PC-3 (cell line): ENCODE measurements around the gene TTC24. TPM values are rescaled to one million over a fixed set of nuclear protein-coding genes. Genes with fewer than 3 reads are reported as not detected.

Experiments used
- ATAC-seq: fragments of 200-7000 bp; cut with Tn5 transposase; 2 replicates; pipeline ENCODE4 v1.9.1; 2020; ENCODE audit warnings: mild to moderate bottlenecking, moderate library complexity
- BruUV-seq: library from RNA; stranded (reverse); fragments of 400-500 nt; replicated peaks from 2 replicates; lab custom pipeline; 2021; lab: Mats Ljungman, UMichigan
- CTCF ChIA-PET: fragments of 300-600 bp; sonication (Branson Sonifier 250); formaldehyde crosslinking; loops from one replicate; lab custom pipeline; 2022; ENCODE audit warnings: antibody characterized with exemption; lab: Charles Lee
- POLR2A ChIA-PET: fragments of 300-600 bp; sonication (Branson Sonifier 250); formaldehyde crosslinking; loops from one replicate; lab custom pipeline; 2022; ENCODE audit warnings: antibody characterized with exemption; ENCODE audit not compliant: unreplicated experiment; lab: Charles Lee
- DNase-seq: peaks from one replicate; pipeline ENCODE4 v3.0.0-alpha.2; 2015
- H2AFZ ChIP-seq: fragments of 300-600 bp; sonication (generic); 2 replicates; pipeline ENCODE4 v1.6.0; 2016; ENCODE audit warnings: antibody characterized with exemption, low read length
- H3F3A ChIP-seq: fragments of 300-600 bp; sonication (generic); one replicate; pipeline ENCODE4 v1.6.0; 2017; ENCODE audit warnings: antibody characterized with exemption, low read length, control low read depth, mild to moderate bottlenecking; ENCODE audit not compliant: unreplicated experiment
- H3K27ac ChIP-seq: fragments of 300-600 bp; sonication (generic); 2 replicates; pipeline ENCODE4 v1.5.1; 2016; ENCODE audit warnings: mild to moderate bottlenecking, low read length
- H3K27me3 ChIP-seq: fragments of 300-600 bp; sonication (generic); 2 replicates; pipeline ENCODE4 v1.6.1; 2016; ENCODE audit warnings: low read length, mixed read lengths
- H3K36me3 ChIP-seq: fragments of 300-600 bp; sonication (generic); 2 replicates; pipeline ENCODE4 v1.6.1; 2016; ENCODE audit warnings: low read depth, mixed run types, low read length, mixed read lengths
- H3K4me1 ChIP-seq: fragments of 300-600 bp; sonication (generic); 2 replicates; pipeline ENCODE4 v1.5.1; 2016; ENCODE audit warnings: low read length; ENCODE audit not compliant: insufficient read depth
- H3K4me2 ChIP-seq: fragments of 300-600 bp; sonication (generic); 2 replicates; pipeline ENCODE4 v1.6.0; 2016; ENCODE audit warnings: low read length
- H3K4me3 ChIP-seq: fragments of 300-600 bp; sonication (generic); 2 replicates; pipeline ENCODE4 v1.5.1; 2016; ENCODE audit warnings: mild to moderate bottlenecking, low read length, mixed read lengths
- H3K79me2 ChIP-seq: fragments of 300-600 bp; sonication (generic); 2 replicates; pipeline ENCODE4 v1.6.1; 2017; ENCODE audit warnings: low read length, mixed read lengths
- H3K9ac ChIP-seq: fragments of 300-600 bp; sonication (generic); 2 replicates; pipeline ENCODE4 v1.6.0; 2016; ENCODE audit warnings: mild to moderate bottlenecking, low read length
- H3K9me2 ChIP-seq: fragments of 300-600 bp; sonication (generic); replicated peaks from 2 replicates; pipeline ENCODE4 v1.6.1; 2016; ENCODE audit warnings: mixed run types, low read length, mixed read lengths
- H3K9me3 ChIP-seq: fragments of 300-600 bp; sonication (generic); 2 replicates; pipeline ENCODE4 v1.6.1; 2016; ENCODE audit warnings: low read length, mixed read lengths
- H4K20me1 ChIP-seq: fragments of 300-600 bp; sonication (generic); 2 replicates; pipeline ENCODE4 v1.6.1; 2016; ENCODE audit warnings: low read length, mixed read lengths
- CTCF ChIP-seq: fragments of 300-600 bp; sonication (generic); conservative IDR thresholded peaks from 2 replicates; pipeline ENCODE4 v1.5.1; 2017; ENCODE audit warnings: antibody characterized with exemption, low read depth, mild to moderate bottlenecking, low read length
- EZH2 ChIP-seq: fragments of 300-600 bp; sonication (generic); IDR thresholded peaks from one replicate; pipeline ENCODE4 v1.6.1; 2017; ENCODE audit warnings: antibody characterized with exemption, mild to moderate bottlenecking, low read length; ENCODE audit not compliant: unreplicated experiment
- EZH2phosphoT487 ChIP-seq: fragments of 300-600 bp; sonication (generic); IDR thresholded peaks from 2 replicates; pipeline ENCODE4 v1.6.1; 2018; ENCODE audit warnings: mild to moderate bottlenecking, antibody characterized with exemption, low read length, borderline replicate concordance
- intact Hi-C: fragments of 100-400 bp; cut with micrococcal nuclease; formaldehyde crosslinking; loops from 2 replicates; pipeline ENCODE4 v1.9.0; 2023
- total RNA-seq: library from RNA; depleted of rRNA; stranded (reverse); fragments of >200 nt; gene quantifications from 2 replicates; pipeline ENCODE4 v1.2.3, GENCODE V29; 2014

TTC24 gene
- total RNA-seq, 1 experiment from 2014 or later = not detected

DNA sequence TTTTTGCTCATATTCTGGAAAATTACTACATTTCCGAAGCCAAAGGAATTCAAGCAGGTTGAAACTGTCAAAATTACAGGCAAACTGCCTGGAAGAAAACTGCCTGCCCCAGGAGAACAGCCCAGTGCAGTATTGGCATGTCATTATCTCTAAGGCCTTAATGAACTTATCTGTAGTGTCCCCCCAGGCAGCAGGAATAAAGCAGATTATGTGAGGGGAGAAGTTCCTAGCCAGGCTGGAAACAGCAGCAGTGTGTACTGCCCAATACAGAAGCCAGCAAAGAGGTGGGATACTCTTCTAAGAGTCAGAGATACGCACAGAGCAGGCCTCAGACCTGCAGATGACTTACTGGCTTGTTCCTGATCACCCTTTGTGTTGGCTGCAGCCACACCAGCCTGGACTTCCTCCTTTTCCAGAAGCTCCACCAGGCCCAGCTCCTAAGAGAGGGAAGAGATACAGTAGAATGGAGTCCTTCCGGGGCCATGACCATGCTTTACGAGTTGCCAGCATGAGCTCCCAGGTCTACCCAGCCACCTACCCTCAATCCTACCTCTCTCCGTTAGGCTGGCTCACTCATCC lies 18.8 kb upstream of the TTC24 start:
- BruUV-seq = no TSS peak
- ChIA-PET CTCF (no interaction called here), POLR2A (no interaction called here)
- H2AFZ ChIP-seq = no peak overlapping the region
- H3K4me1 ChIP-seq = no peaks in the 10 kb centered on the region
- H3K27me3 ChIP-seq = no peaks in the 10 kb centered on the region
- H3K79me2 ChIP-seq = no peaks in the 10 kb centered on the region
- H3K27ac ChIP-seq = no peak overlapping the region
- TF ChIP-seq EZH2phosphoT487 = no peak
- ATAC-seq (no peak), DNase-seq (no peak)
- H3K36me3 ChIP-seq = peaks cover 65% of the 10 kb centered on the region
- no peak overlapping the region for H3K4me2 ChIP-seq
- intact Hi-C loops = no loop called here
- no peak overlapping the region for H3K4me3 ChIP-seq
- no peaks in the 10 kb centered on the region for H3K9me3 ChIP-seq
- no peaks in the 10 kb centered on the region for H3K9me2 ChIP-seq
- no peaks in the 10 kb centered on the region for H3F3A ChIP-seq
- H4K20me1 ChIP-seq = no peaks in the 10 kb centered on the region
- H3K9ac ChIP-seq = no peak overlapping the region

- no peaks in the 10 kb centered on the region for H3K9me3 ChIP-seq
- H4K20me1 ChIP-seq = no peaks in the 10 kb centered on the region
- peaks cover 71% of the 10 kb centered on the region for H3K36me3 ChIP-seq
- BruUV-seq = no TSS peak
- H2AFZ ChIP-seq = no peak overlapping the region
- DNase-seq = no peak
- H3K9ac ChIP-seq = no peak overlapping the region
- intact Hi-C loops = no loop called here
- ChIA-PET CTCF (no interaction called here), POLR2A (no interaction called here)
- no peak overlapping the region for H3K27ac ChIP-seq
- TF ChIP-seq EZH2phosphoT487 = no peak
- TF ChIP-seq EZH2 = no peak
- no peak overlapping the region for H3K4me2 ChIP-seq
- H3K27me3 ChIP-seq = no peaks in the 10 kb centered on the region
- no peaks in the 10 kb centered on the region for H3F3A ChIP-seq
- H3K79me2 ChIP-seq = peaks cover 9% of the 10 kb centered on the region
- ATAC-seq = no peak
- no peak overlapping the region for H3K4me3 ChIP-seq
- peaks cover 2% of the 10 kb centered on the region for H3K4me1 ChIP-seq
- no peaks in the 10 kb centered on the region for H3K9me2 ChIP-seq
Observed at GRCh38 chr1:156565519-156565918, 14.0 kb upstream of the TTC24 start.

DNA sequence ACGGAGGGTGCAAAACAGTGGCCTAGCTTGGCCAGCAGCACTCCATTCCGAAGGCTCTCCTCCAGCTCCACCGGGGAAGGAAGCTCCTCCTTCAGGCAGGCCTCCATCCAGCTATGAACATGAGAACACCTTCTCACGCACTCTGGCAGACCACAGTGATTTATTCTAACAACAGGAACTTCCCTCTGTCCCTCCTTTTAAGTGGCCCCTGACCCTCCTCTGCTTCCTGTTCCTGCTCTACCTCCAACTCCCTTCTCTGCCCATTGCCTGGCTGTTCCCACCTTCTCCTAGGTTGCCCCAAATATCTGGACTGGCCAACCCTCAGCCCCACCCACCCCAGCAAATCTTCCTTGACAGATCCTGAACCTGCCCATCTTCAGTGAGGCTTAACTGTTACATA lies 13.1 kb upstream of the TTC24 start:
- Histone ChIP-seq H3K36me3 (peaks cover 65% of the 10 kb centered on the region), H3K27ac (no peak overlapping the region)
- POLR2A ChIA-PET = no interaction called here

More for the DNA sequence above, 13.1 kb upstream of the TTC24 start:
- DNase-seq = no peak
- no peak overlapping the region for H3K9ac ChIP-seq
- H3K9me2 ChIP-seq = no peaks in the 10 kb centered on the region
- peaks cover 19% of the 10 kb centered on the region for H3K79me2 ChIP-seq
- no TSS peak for BruUV-seq
- TF ChIP-seq EZH2phosphoT487 = no peak
- no peak for TF ChIP-seq CTCF
- no peak for TF ChIP-seq EZH2
- no peaks in the 10 kb centered on the region for H3K9me3 ChIP-seq
- no peak overlapping the region for H3K4me2 ChIP-seq
- no peak overlapping the region for H3K4me3 ChIP-seq
- H2AFZ ChIP-seq = no peak overlapping the region
- no peaks in the 10 kb centered on the region for H4K20me1 ChIP-seq
- no peak for ATAC-seq
- H3F3A ChIP-seq = no peaks in the 10 kb centered on the region
- intact Hi-C loops = no loop called here
- H3K4me1 ChIP-seq = peaks cover 11% of the 10 kb centered on the region
- CTCF ChIA-PET = no interaction called here
- no peaks in the 10 kb centered on the region for H3K27me3 ChIP-seq
